ENCODE results near the gene ACSL4.

- no peak for TF ChIP-seq POLR2AphosphoS5 (IDR thresholded peaks at IDR 0.05)
- TF ChIP-seq CTCF (IDR thresholded peaks at IDR 0.05) = no peak
- no peak for TF ChIP-seq POLR2A (IDR thresholded peaks at IDR 0.05)
Observed at GRCh38 chrX:109622270-109622669, 110.8 kb downstream of the ACSL4 start.
